Lower leg skin (tissue), 4 donors: Measurements from ENCODE around the gene YPEL1. TPM values are rescaled to one million over a fixed set of nuclear protein-coding genes. Genes with fewer than 3 reads are reported as not detected.

Experiments
- DNase-seq, 2 donors: peaks; one replicate each; pipeline ENCODE4 v3.0.0-alpha.2; 2019; ENCODE audit warnings: low spot score in 2 of 2
- H3K4me3 ChIP-seq: fragments of 200-600 bp; sonication (generic); 2 replicates; pipeline ENCODE4 v1.5.1; 2017; ENCODE audit warnings: mild to moderate bottlenecking, low read depth; ENCODE audit not compliant: poor library complexity, severe bottlenecking
- CTCF ChIP-seq, 3 donors: fragments of 450-650 bp; IDR thresholded peaks; one replicate each; pipeline ENCODE4 v1.5.1; 2016; ENCODE audit warnings: antibody characterized with exemption in 3 of 3, mild to moderate bottlenecking in 3 of 3, moderate library complexity in 2 of 3
- POLR2A ChIP-seq, 2 donors: fragments of 450-650 bp; IDR thresholded peaks; one replicate each; pipeline ENCODE4 v1.6.1; 2016 to 2017; ENCODE audit warnings: antibody characterized with exemption in 2 of 2, mild to moderate bottlenecking in 1 of 2, moderate library complexity in 1 of 2
- WGBS, 2 donors: methylation state at CpG; one replicate each; pipeline ENCODE4 v1.1.5; 2018; 5-methylcytosine and 5-hydroxymethylcytosine counted together
- intact Hi-C: fragments of 100-400 bp; cut with DNase I; formaldehyde crosslinking; loops from one replicate; pipeline ENCODE4 v1.15.0; 2023; ENCODE audit warnings: low total_unique reads
- total RNA-seq, 4 donors: library from RNA; depleted of rRNA; stranded (reverse); fragments of >200 nt; gene quantifications; one replicate each; pipeline ENCODE4 v1.1.0, GENCODE V29; 2016

The YPEL1 gene
- total RNA-seq, 4 donors from 2014 or later = 1.9 to 5.4 (median 2.8) TPM

- DNase-seq = no peak
- 92 to 94% methylated on average over 15 of the region's 15 CpGs for WGBS, 2 donors
- H3K4me3 ChIP-seq = no peak overlapping the region
- intact Hi-C loops = no loop called here
- TF ChIP-seq POLR2A (IDR thresholded peaks at IDR 0.05) (no peak), CTCF (IDR thresholded peaks at IDR 0.05) (no peak)
Measured at GRCh38 chr22:21761994-21762680, 26.5 kb upstream of the YPEL1 start.

DNA sequence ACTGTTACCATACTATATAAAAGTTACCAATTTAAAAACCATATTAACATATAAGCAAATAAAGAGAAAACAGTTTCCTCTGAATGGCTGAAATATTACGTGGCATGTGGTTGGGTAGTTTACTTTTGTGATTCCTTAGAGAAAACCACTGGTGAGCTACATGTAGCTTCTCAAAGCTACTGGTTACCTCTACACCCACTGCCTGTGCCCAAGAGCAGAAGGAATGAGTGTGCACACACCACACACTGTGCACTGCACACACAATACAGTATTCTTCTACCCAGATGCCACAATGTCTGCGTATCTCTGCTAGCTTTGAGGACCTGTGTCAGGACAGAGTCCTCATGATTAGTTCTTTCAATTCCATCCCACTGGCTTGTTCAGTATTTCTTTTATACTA, 25.5 kb upstream of the YPEL1 start:
- no peak for DNase-seq
- 90 to 94% methylated on average over 2 of the region's 2 CpGs for WGBS, 2 donors
- no peak overlapping the region for H3K4me3 ChIP-seq
- TF ChIP-seq CTCF (IDR thresholded peaks at IDR 0.05) = no peak
- TF ChIP-seq POLR2A (IDR thresholded peaks at IDR 0.05) = no peak
- intact Hi-C loops = no loop called here

DNA sequence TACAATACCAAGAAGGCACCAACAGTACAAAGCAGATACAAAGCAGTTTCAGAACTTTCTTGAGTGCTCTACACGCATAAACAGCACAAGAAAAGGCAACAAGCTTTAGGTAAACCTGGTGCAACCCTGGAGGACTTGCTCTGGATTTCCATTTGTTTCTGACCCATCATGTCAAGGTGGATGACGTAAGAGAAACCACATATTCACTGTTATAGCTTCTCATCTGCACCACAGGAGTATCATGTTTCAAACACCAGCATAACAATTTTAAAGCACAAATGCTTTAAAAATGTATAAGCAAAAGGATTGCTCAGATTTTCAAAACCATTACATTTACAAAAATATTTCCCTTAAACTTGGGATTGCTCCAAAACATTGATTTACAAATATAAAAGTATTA, 25.0 kb upstream of the YPEL1 start:
- H3K4me3 ChIP-seq = no peak overlapping the region
- TF ChIP-seq CTCF (IDR thresholded peaks at IDR 0.05) (no peak), POLR2A (IDR thresholded peaks at IDR 0.05) (no peak)
- WGBS, 2 donors = 83 to 85% methylated on average over 2 of the region's 2 CpGs
- intact Hi-C loops = no loop called here
- DNase-seq = no peak

DNA sequence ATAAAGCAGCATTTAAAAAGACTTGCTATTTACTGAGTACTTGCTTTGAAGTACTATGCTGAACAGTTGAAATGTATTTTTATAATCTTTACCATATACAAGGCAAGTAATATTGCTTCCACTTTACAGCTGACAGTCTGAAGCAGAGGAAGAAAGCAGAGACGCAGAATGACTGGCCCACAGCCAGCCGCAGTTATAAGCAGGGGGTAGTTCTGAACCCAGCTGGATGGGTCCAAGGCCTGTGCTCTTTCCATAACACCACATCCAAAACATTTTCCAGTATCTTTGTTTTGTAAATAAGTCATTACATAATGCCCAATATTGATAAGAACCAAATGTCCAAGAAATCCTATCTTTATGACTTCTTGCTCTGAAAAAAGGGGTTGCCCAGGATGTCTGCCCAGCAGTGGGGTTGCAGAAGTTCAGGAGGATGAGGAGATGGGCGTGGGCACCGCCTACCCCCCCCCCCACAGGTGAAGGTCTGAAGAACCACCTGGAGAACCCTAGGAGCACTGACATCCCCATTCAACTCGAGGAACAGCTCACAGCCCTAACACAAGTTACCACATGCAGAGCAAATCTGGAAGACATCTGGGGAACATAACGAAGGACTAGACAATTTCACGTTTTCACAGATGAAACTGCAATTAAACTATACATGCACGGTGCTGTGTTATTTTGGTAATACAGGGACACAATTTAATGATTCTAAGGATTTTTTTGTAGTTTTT, 24.2 kb upstream of the YPEL1 start:
- DNase-seq = no peak
- intact Hi-C loops = no loop called here
- no peak for TF ChIP-seq POLR2A (IDR thresholded peaks at IDR 0.05)
- no peak for TF ChIP-seq CTCF (IDR thresholded peaks at IDR 0.05)
- no peak overlapping the region for H3K4me3 ChIP-seq
- 60 to 63% methylated on average over 8 of the region's 8 CpGs for WGBS, 2 donors

DNA sequence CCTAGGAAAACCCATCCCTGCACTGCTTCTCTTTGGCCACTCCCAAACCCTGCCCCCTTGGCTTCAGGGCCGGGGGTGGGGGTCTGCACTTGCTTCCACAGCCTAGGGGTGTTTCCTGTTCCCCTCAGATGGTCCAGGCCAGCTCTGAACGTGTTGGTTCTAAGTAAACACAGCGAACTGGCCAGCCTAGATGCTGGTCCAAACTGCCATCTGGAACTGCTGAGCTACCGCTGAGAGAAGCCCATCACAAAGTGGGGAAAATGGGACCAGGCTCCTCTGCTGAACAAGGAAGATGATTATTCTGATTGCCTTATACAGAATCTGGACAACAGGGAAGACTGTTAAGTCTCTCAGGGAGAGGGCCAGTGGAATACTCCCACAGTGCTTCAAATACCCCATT, 23.5 kb upstream of the YPEL1 start:
- no peak for TF ChIP-seq POLR2A (IDR thresholded peaks at IDR 0.05)
- no peak for TF ChIP-seq CTCF (IDR thresholded peaks at IDR 0.05)
- no peak overlapping the region for H3K4me3 ChIP-seq
- no peak for DNase-seq
- intact Hi-C loops = no loop called here
- WGBS, 2 donors = 70 to 71% methylated on average over 4 of the region's 4 CpGs
